MM.1S (cell line): ENCODE measurements around the gene DACT2.

Experiments used
- DNase-seq: peaks from one replicate; pipeline ENCODE4 v3.0.0-alpha.2; 2015
- H2AFZ ChIP-seq: fragments of 300-600 bp; sonication (generic); 2 replicates; pipeline ENCODE4 v1.6.0; 2016; ENCODE audit warnings: antibody characterized with exemption, low read length
- H3F3A ChIP-seq: fragments of 300-600 bp; sonication (generic); 2 replicates; pipeline ENCODE4 v1.6.1; 2016; ENCODE audit warnings: mild to moderate bottlenecking, antibody characterized with exemption, low read length, moderate library complexity, mixed read lengths; ENCODE audit not compliant: insufficient read depth
- H3K27ac ChIP-seq: fragments of 300-600 bp; sonication (generic); 2 replicates; pipeline ENCODE4 v1.5.1; 2016; ENCODE audit warnings: mild to moderate bottlenecking, low read length
- H3K27me3 ChIP-seq: fragments of 300-600 bp; sonication (generic); replicated peaks from 2 replicates; pipeline ENCODE4 v1.6.0; 2016; ENCODE audit warnings: low read length; ENCODE audit not compliant: insufficient read depth
- H3K36me3 ChIP-seq: fragments of 300-600 bp; sonication (generic); replicated peaks from 2 replicates; pipeline ENCODE4 v1.6.1; 2016; ENCODE audit warnings: mild to moderate bottlenecking, low read length, mixed read lengths; ENCODE audit not compliant: insufficient read depth
- H3K4me1 ChIP-seq: fragments of 300-600 bp; sonication (generic); 2 replicates; pipeline ENCODE4 v1.6.1; 2016; ENCODE audit warnings: low read length, mixed read lengths
- H3K4me2 ChIP-seq: fragments of 300-600 bp; sonication (generic); 2 replicates; pipeline ENCODE4 v1.6.0; 2016; ENCODE audit warnings: low read depth, low read length
- H3K4me3 ChIP-seq: fragments of 300-600 bp; sonication (generic); 2 replicates; pipeline ENCODE4 v1.5.1; 2016; ENCODE audit warnings: low read length, mixed read lengths
- H3K79me2 ChIP-seq: fragments of 300-600 bp; sonication (generic); 2 replicates; pipeline ENCODE4 v1.6.1; 2016; ENCODE audit warnings: mixed run types, low read length, mixed read lengths
- H3K9ac ChIP-seq: fragments of 300-600 bp; sonication (generic); 2 replicates; pipeline ENCODE4 v1.6.1; 2016; ENCODE audit warnings: low read length, mixed read lengths
- H3K9me2 ChIP-seq: fragments of 300-600 bp; sonication (generic); replicated peaks from 2 replicates; pipeline ENCODE4 v1.6.1; 2016; ENCODE audit warnings: mild to moderate bottlenecking, low read length, mixed read lengths; ENCODE audit not compliant: insufficient read depth
- H3K9me3 ChIP-seq: fragments of 300-600 bp; sonication (generic); replicated peaks from 2 replicates; pipeline ENCODE4 v1.6.1; 2016; ENCODE audit warnings: mild to moderate bottlenecking, low read length, mixed read lengths; ENCODE audit not compliant: insufficient read depth
- H4K20me1 ChIP-seq: fragments of 300-600 bp; sonication (generic); 2 replicates; pipeline ENCODE4 v1.6.1; 2016; ENCODE audit warnings: mild to moderate bottlenecking, low read length, moderate library complexity, mixed read lengths; ENCODE audit not compliant: insufficient read depth
- EZH2 ChIP-seq: fragments of 300-600 bp; sonication (generic); optimal IDR thresholded peaks from 2 replicates; pipeline ENCODE3; 2017; ENCODE audit warnings: low read depth, mild to moderate bottlenecking, antibody characterized with exemption, low read length, mixed read lengths
- EZH2phosphoT487 ChIP-seq: fragments of 300-600 bp; sonication (generic); IDR thresholded peaks from 2 replicates; pipeline ENCODE4 v1.6.1; 2018; ENCODE audit warnings: antibody characterized with exemption, low read length
- TF ChIP-seq, protein P1 (sequence below): fragments of 300-600 bp; sonication (generic); IDR thresholded peaks from 2 replicates; pipeline ENCODE4 v1.5.1; 2016; ENCODE audit warnings: antibody characterized with exemption, low read length, mixed read lengths

Gene DACT2

DNA sequence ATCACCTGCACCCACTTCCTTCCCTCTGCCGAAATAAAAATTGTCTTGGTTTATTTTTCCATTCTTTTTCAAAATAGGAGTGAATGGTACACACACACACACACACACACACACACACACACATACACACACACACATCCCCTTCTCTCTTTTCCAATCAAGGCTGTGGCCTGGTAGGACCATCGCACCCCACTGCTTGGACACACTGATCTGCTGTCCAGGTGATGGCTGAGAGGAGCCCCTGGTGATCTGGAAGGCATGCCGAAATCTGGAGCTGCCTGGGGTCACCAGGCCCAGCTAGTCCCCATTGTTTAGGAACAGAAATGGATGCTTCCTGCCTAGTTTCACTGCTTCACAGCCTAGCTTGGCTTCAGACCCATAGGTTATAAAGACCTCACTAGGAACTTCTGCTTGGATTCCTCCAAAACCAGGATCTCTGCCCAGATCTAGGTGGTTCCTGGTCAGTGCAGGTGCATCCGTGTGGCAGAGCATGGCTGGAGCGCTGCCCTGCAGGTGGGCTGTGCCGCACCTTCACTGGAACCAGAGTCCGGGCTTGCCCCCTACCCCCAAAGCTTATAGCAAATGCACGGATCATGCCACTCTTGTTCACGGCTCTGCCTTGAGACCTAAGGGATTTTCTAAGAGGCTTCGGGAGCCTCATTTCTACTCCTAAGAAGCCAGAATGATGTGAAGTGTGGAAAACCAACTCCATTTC is 42.9 kb upstream of the DACT2 start:
- Histone ChIP-seq H3K27me3 (no peaks in the 10 kb centered on the region), H3K36me3 (no peaks in the 10 kb centered on the region), H3K9me3 (no peaks in the 10 kb centered on the region), H3K4me2 (no peak overlapping the region), H3K9me2 (no peaks in the 10 kb centered on the region), H3K79me2 (no peaks in the 10 kb centered on the region), H3K27ac (no peak overlapping the region), H4K20me1 (no peaks in the 10 kb centered on the region), H2AFZ (no peak overlapping the region), H3K4me3 (no peak overlapping the region), H3K4me1 (no peaks in the 10 kb centered on the region), H3F3A (no peaks in the 10 kb centered on the region), H3K9ac (no peak overlapping the region)
- no peak for DNase-seq
- TF ChIP-seq EZH2, result no peak
- TF ChIP-seq, protein P1, sequence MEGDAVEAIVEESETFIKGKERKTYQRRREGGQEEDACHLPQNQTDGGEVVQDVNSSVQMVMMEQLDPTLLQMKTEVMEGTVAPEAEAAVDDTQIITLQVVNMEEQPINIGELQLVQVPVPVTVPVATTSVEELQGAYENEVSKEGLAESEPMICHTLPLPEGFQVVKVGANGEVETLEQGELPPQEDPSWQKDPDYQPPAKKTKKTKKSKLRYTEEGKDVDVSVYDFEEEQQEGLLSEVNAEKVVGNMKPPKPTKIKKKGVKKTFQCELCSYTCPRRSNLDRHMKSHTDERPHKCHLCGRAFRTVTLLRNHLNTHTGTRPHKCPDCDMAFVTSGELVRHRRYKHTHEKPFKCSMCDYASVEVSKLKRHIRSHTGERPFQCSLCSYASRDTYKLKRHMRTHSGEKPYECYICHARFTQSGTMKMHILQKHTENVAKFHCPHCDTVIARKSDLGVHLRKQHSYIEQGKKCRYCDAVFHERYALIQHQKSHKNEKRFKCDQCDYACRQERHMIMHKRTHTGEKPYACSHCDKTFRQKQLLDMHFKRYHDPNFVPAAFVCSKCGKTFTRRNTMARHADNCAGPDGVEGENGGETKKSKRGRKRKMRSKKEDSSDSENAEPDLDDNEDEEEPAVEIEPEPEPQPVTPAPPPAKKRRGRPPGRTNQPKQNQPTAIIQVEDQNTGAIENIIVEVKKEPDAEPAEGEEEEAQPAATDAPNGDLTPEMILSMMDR, result no peak
- TF ChIP-seq EZH2phosphoT487, result no peak

DNA sequence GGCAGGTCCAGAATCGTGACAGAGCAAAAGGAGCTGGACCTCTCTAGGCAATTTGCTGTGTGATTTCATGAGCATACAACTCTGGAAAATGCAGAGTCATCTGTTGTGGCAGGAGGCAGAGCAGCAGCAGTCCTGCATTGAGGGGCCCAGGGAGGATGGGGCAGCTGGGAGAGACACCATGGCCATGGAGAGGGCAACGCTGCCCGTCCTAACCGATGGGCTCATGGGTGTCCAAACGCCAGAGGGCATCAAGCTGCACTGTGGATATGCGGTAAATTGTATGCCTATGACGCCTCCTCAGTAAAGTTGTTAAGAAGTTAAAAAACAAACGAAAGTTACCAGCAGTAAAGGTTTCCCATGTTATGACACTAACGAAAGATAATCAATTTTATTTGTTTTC is 42.2 kb upstream of the DACT2 start:
- no peaks in the 10 kb centered on the region for H3K79me2 ChIP-seq
- no peak overlapping the region for H3K9ac ChIP-seq
- H3K9me3 ChIP-seq, result no peaks in the 10 kb centered on the region
- no peaks in the 10 kb centered on the region for H3K9me2 ChIP-seq
- H3K36me3 ChIP-seq, result no peaks in the 10 kb centered on the region
- H3K4me1 ChIP-seq, result no peaks in the 10 kb centered on the region
- no peaks in the 10 kb centered on the region for H3F3A ChIP-seq
- no peaks in the 10 kb centered on the region for H3K27me3 ChIP-seq
- H3K4me2 ChIP-seq, result no peak overlapping the region
- no peak overlapping the region for H3K27ac ChIP-seq
- no peaks in the 10 kb centered on the region for H4K20me1 ChIP-seq
- DNase-seq, result no peak
- H3K4me3 ChIP-seq, result no peak overlapping the region
- TF ChIP-seq EZH2 (no peak), EZH2phosphoT487 (no peak)
- TF ChIP-seq, protein P1, result no peak
- no peak overlapping the region for H2AFZ ChIP-seq

- no peak overlapping the region for H3K4me3 ChIP-seq
- no peaks in the 10 kb centered on the region for H3K9me3 ChIP-seq
- no peaks in the 10 kb centered on the region for H3K4me1 ChIP-seq
- H3F3A ChIP-seq, result no peaks in the 10 kb centered on the region
- DNase-seq, result no peak
- no peak overlapping the region for H3K4me2 ChIP-seq
- no peak overlapping the region for H2AFZ ChIP-seq
- no peaks in the 10 kb centered on the region for H3K36me3 ChIP-seq
- no peaks in the 10 kb centered on the region for H3K27me3 ChIP-seq
- no peak for TF ChIP-seq EZH2phosphoT487
- TF ChIP-seq, protein P1, result no peak
- TF ChIP-seq EZH2, result no peak
- H3K9ac ChIP-seq, result no peak overlapping the region
- H3K9me2 ChIP-seq, result no peaks in the 10 kb centered on the region
- no peaks in the 10 kb centered on the region for H3K79me2 ChIP-seq
- H3K27ac ChIP-seq, result no peak overlapping the region
- H4K20me1 ChIP-seq, result no peaks in the 10 kb centered on the region
Observed at GRCh38 chr6:168359794-168360193, 40.2 kb upstream of the DACT2 start.
